COLO829 (cell line): ENCODE measurements around the gene CREBBP.
A peak's percentile ranks its signal among the peaks of the same experiment; 100 is the strongest.
"Not testable (repeated sequence)": the region's sequence is repeated elsewhere in the genome, so short reads cannot be mapped to it uniquely, and the experiment has no call there.

ENCODE experiments used
- DNase-seq: peaks from one replicate; pipeline ENCODE4 v3.0.0; 2012; ENCODE audit warnings: low spot score

Gene CREBBP

DNA sequence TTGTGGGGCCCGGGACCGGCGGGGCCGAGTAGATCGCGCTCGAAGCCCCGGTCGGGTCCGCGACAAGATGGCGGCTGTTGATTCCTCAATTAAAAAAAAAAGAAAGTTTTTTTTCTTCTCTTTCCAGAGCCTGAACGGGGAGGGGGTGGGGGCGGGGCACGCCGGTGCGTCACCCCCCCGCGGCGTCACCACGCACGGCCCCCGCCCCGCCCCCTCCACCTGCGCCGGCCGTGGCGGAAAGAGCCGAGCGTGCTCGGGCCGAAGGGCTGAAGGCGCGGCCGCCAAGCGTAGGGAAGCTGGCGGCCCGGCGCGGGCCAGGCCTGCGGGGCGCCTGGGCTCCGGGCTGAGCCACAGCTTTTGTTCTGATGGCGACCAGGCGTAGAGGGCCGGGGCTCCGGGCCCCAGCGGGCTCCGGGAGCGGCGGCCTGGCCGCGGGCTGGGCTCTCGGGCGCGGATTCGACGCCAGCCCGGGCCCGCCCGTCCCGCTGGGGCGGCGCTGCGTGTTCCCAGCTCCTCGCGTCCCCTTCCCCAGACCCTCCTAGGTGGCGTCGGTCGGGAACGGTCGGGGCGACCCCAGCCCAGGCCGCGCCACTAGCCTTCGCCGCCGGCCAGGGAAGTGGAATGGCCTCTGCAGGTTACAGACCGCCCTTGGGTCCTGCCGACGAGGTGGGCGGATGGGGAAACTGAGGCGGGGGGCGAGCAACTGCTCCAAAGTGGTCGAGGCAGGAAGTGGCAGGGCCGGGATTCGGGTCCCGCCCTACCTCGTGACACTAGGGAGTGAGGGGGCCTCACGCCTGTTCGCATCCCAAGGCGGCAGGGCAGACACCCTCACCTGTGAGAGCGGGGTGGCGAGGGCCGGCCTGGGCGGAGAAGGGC is at the start of gene CREBBP:
TSS of gene CREBBP (minus strand) at position 91 of the 876 bp plus-strand sequence. CDS start 797 bp downstream, outside the sequence.
- peak; percentile 60 for DNase-seq

DNA sequence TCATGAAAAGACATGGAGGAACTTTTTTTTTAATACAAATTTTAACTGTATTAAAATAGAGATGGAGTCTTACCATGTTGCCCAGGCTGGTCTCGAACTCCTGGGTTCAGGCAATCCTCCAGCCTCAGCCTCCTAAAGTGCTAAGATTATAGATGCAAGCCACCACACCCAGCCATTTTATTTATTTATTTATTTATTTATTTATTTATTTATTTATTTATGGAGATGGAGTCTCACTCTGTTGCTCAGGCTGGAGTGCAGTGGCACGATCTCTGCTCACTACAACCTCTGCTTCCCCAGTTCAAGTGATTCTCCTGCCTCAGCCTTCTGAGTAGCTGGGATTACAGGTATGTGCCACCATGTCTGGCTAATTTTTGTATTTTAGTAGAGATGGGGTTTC is 46.6 kb upstream of the CREBBP start:
- DNase-seq: not testable (repeated sequence)

DNA sequence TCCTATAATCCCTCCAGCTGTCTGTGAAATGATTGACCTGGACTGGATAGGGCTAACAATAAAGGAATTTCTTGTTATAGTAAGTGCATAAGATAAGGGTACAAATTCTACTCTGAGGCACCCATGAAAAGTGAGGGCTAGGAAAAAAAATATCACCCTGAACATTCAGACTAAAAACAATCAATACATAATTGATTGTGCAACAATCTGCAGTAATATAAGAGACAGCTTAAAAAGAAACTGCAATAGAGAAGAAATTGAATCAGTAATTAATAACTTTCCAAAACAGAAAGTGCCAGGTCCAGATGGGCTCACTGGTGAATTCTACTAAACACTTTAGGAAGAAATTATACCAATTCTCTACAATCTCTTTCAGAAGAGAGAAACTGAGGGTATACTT is 44.2 kb upstream of the CREBBP start:
- DNase-seq: no peak

DNA sequence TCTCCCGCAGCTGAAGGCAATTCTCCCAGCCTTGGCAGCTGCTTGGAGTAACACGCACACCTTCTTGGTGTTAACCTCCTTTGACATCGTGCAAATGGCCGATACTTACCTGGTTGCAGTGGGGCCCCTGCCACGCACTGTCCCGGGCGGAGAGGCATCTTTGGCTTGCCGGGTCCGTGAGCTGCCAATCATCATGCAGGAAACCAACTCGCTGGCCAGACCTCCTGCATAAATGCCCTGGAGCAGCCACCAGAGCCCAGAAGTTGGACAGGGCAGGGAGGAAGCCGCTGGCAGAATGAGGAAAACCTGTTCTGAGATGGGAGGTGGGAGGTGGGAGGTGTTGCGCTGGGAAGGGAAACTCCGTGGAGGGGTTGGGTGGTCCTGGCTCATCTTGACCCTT is 41.7 kb upstream of the CREBBP start:
- DNase-seq: no peak

DNA sequence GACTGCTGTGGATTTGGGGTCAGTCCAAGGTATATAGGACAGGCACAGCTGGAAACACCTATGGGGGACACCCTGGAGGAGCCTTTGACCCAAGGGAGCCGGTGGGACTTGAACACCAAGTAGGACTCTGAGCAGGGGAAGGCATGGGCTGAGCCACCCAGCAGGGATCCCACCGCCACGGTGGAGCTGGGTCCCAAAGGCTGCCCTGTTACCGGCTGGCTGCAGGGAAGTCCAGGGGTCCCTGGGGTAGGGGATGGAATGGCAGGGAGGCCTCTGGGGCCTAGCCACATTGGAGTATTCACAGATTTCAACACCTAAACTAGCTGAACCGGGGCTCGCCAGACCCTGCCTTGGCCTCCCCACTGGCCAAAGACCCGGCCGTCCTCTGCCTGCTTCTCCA is 39.7 kb upstream of the CREBBP start:
- DNase-seq: no peak

DNA sequence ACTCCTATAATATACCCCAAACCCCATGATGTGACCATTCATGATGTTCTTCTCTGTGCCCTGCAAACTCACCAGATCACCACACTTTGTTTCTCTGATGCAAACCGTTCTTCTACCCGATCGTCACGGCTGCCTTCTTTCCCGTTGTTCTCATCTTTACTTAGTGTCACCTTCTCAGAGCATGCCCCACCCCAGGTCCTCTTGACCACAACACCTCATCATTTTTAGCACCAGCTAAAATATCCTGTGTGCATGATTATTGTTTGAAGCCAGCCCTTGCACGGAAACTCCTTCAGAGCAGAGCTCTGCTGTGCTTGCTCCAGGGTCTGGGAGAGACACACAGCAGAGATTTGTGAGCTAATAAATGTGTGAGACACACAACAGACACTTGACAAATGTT is 38.9 kb upstream of the CREBBP start:
- no peak for DNase-seq

DNA sequence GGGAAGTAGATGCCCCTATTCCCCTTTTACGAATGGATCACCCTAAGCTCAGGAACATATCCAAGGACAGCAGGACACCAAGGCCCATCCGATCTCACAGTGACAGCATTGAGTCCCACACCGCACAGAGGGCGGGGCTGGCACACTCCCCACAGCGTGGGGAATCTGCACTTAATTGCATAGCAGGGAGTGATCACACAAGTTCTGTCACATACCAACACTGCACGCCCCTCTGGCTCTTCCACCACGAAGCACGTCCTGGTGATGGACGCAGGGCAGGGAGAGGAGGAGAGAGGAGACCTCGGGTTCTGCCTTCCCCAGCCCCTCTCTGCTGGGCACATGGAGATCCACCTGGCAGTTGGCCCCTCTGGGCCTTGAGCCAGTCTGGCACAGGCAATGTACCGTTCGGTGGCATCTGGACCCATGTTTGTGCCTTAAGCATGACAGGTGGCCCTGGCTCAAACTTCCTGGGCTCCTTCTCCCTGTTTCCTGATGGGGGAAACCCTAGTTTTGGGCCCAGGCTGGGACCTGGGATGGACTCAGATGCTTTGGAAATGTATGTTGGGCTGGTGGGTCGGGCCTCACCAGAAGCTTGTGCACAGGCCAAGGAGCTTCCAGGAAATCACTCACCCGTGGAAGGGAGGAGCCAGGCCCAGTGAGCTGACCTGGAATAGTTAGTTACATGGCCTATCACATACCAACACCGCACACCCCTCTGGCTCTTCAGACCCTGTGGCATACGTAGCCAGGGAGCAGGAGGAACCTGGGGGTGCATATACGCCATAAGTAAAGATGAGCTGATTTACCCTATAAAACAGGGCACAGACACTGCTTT is 35.1 kb upstream of the CREBBP start:
- DNase-seq: no peak

DNA sequence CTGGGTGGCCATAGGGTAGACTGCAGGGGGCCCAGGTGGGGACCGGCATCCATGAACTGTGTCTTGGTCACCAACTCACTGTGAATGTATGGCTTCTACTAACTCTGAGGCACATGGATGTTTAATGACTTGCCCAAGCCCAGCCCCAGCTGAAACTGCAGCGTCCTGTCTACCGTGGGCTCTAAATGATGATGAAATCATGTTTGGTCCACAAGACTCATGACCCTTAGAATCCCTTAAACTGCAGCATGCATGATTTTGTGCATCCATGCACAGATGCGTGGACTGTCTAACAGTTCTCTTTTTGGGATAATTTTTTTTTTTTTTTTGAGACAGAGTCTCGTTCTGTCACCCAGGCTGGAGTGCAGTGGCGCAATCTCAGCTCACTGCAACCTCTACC is 32.4 kb upstream of the CREBBP start:
- DNase-seq: no peak

DNA sequence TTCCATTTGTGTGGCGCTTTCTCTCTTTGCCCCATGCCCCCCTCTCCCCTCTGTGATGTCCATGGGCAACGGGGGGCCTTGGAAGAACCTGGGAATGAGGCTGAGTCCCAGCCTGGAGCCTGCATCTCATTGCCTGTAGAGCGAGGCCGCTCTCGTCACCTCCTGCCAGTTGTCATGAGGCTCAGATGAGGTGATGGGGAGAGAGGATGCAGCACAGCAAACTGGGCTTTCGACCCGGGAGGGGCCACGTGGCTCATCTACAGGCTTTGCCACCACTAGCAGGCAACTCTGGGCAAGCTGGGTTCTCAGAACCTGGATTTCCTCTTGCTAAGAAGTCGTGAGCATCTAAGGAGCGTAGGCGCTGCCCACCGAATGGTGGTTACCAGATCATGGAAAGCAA is 31.9 kb upstream of the CREBBP start:
- no peak for DNase-seq

DNA sequence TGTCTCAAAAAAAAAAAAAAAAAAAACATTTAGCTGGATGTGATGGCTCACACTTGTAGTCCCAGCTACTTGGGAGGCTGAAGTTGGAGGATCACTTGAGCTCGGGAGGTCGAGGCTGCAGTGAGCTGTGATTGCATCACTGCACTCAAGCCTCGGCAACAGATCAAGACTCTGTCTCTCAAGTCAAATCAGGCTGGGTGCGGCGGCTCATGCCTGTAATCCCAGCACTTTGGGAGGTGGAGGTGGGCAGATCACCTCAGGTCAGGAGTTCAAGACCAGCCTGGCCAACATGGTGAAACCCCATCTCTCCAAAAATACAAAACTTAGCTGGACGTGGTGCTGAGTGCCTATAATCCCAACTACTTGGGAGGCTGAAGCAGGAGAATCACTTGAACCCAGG is 31.2 kb upstream of the CREBBP start:
- not testable (repeated sequence) for DNase-seq

DNA sequence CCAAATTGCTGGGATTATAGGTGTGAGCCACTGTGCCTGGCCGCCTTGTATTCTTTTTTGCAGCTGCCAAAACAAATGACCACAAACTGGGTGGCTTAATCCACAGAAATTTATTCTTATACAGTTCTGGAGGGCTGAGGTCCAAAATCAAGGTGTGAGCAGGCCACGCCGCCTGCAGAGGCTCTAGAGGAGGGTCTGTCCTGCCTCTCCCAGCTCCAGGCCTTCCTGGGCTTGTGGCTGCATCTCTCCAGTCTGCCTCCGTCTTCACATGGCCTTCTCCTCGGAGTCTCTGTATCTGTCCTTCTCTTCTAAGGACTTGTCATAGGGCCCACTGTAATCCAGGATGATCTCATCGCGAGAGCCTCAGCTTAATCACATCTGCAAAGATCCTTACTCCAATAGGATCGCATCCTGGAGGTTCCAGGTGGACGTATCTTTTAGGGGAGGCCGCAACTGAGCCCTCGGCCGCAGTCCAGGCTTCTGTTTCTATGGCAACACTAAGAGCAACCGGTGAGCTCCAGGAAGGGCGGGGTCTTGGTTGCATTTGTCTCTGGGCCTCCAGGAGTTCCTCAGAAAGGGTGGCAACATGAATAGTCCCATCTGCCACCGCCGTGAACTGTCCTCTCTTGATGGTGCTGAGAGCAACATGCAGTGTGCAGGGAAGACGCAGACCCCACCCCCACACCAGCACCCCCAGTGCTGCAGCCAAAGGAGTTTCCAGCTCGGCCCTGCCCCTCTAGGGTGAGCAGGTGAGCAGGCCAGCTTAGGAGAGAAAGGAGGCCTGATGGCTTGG is 29.5 kb upstream of the CREBBP start:
- DNase-seq: no peak

DNA sequence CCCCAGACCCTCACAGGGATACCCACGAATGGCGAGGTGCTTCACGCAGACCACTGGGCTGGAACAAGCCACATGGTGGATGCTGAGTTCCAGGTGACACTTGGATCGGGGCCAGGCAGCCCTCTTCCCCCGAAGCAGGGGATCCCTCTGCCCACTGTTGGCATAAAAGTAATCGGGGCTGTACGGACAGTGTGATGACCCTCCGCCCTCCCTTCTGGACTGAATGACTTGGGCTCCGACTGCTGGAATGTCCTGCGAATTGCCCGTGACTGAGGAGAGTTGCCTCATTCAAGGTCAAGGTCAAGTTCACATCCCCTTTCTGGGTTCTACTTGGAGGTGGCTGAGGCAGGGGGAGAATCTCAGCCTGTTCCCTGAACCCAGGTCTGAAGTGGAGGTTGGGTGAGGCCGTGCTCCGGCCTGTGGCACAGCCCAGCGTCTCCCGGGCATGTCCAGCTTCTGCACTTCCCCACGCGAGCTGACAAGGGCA is 28.5 kb upstream of the CREBBP start:
- no peak for DNase-seq

DNA sequence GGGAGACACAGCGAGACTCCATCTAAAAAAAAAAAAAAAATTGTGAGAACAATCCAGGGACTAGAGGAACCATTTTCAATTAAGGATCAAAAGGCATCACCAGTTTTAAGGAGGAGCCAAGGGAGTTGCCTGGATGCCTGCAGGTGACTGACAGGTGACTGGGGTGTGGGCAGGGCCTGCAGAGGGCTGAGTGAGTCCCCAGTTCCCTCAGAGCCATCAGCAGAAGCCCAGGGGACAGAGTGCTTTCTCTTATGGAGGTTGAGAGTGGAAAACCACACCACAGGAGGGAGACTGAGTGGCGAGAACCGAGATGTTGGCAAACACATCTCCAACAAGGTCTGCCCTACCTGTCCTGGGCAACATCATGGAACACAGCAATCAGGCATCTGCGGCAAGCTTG is 27.1 kb upstream of the CREBBP start:
- no peak for DNase-seq

DNA sequence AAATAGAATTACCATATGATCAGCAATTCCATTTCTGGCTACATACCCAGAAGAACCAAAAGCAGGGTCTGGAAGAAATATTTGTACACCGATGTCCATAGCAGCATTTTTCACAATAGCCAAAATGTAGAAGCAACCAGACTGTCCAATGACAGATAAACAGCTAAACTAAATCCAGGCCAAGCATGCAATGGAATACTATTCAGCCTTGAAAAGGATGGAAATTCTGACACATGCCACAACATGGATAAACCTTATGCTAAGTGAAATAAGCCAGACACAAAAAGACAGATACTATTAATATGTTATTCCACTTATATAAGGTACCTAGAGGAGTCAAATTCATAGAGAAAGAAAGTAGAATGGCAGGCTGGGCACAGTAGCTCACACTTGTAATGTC is 25.9 kb upstream of the CREBBP start:
- no peak for DNase-seq

DNA sequence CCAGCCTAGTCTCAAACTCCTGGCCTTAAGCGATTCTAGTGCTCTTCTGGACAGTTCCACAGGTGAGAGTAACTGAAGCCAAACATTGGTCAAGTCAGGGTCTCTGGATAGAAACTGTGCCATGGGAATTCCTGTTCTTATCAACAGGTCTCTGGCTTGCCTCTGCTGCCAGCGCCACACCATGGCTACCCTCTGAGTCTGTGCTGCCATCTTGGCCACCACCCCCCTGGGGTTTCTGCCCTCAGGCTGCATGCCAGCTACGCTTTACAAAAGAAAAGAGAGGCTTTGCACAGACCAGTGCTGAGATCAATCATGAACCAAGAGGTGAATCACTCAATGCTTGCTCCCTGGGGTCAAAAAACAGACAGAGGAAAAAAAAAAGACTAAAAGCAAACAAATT is 24.4 kb upstream of the CREBBP start:
- no peak for DNase-seq

DNA sequence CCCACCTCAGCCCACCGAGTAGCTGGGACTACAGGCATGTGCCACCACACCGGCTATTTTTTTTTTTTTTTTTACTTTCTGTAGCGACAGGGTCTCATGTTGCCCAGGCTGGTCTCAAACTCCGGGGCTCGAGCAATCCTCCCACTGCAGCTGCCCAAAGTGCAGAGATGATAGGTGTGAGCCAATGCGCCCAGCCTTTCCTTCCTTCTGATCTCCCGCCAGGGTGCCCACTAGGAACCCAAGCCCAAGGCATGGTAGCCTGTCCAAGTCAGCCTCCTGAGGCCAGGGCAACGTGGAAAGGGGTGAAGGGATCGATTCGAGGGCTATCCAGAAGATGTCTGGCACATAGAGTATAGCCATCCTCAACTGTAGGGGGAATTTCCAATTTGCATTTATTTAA is 9.6 kb upstream of the CREBBP start:
- no peak for DNase-seq

DNA sequence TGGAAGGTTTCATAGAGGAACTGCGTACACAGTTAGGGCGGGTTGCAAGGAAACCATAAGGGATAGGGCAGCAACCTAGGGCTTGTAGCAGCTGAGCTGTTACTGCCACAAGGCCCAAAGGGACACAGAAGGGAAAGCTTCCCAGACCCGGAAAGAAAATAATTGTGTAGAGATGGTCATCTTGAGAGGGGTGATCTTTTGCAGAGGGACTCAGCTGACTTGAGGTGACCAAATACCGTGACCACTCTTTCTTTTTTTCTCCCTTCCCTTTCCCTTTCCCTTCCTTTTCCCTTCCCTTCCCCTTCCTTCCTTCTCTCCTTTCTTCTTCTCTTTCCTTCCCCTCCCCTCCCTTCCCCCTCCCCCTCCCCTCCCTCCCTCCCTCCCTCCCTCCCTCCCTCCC is 8.5 kb upstream of the CREBBP start:
- no peak for DNase-seq

DNA sequence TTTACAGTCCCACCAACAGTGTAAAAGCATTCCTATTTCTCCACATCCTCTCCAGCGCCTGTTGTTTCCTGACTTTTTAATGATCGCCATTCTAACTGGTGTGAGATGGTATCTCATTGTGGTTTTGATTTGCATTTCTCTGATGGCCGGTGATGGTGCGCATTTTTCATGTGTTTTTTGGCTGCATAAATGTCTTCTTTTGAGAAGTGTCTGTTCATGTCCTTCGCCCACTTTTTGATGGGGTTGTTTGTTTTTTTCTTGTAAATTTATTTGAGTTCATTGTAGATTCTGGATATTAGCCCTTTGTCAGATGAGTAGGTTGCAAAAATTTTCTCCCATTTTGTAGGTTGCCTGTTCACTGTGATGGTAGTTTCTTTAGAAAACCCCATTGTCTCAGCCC is 5.5 kb upstream of the CREBBP start:
- not testable (repeated sequence) for DNase-seq

DNA sequence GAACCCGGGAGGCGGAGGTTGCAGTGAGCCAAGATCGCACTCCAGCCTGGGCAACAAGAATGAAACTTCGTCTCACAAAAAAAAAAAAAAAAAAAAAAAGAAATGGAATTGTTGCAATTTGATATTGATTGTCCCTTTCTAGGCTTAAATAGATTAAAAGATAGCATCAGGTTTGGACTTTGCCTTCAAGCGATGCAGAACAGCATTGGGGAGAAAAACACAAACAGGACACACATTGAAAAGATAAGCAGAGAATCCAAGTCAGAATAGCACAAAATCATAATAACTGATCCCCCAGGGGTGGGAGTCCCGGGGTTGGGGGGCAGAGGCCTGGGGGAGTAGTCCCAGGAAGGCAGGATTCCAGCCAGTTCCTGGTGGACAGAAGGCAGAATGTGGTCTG is 3.9 kb upstream of the CREBBP start:
- DNase-seq: no peak

DNA sequence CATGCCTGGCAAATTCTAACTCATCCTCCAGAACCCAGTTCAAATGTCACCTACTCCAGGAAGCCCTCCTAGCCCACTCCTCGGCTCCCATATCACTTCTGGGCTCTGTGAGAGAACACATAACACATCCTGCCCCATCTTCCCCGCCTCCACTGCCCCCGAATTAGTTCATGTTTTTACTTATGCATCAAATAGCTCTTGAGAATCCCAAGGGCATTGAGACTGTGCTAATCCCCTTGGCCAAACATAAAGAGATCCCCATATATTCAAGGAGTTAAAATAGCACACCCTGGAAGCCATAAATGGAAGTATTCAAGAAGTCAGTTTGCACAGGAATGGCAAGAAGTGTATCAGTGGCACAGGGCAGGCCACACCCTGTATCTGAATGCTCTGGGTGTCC is 2.0 kb upstream of the CREBBP start:
- no peak for DNase-seq

DNA sequence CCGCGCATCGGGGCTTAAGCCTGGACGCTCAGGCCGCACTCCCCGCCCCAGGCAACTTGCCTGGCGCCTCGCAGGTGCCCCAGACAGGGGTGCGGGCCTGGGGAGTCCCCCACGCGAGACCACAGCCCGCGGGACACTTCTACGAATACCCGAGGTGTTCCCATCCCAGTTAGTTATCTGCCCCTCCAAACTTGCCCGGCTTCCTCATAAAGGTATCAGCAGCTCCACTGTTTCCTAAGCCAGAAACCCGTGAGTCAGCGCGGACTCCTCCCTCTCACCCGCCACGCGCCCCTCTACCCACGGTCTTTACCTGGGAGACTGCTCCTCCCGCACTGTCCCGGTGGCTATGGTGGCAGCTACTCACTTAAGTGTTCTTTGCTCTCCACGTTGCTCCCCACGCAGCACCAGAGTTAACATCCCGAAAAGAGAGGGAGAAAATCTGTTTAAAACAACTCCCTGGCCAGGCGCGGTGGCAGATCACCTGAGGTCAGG is 1.0 kb upstream of the CREBBP start:
- no peak for DNase-seq
